A673 (cell line): Measurements from ENCODE around the gene P2RY12.

Experiments used
- EZH2 ChIP-seq: fragments of 200-600 bp; sonication (generic); IDR thresholded peaks from 2 replicates; pipeline ENCODE4 v1.6.1; 2017; ENCODE audit warnings: borderline replicate concordance, low read depth, mild to moderate bottlenecking, mixed read lengths, antibody characterized with exemption, low read length; ENCODE audit not compliant: poor library complexity, severe bottlenecking
- TF ChIP-seq, protein P1 (sequence below): fragments of 300-800, 200-600 bp; sonication (generic); conservative IDR thresholded peaks from 2 replicates; pipeline ENCODE4 v1.5.1; 2017; ENCODE audit warnings: low read depth, mild to moderate bottlenecking, antibody characterized with exemption, low read length, moderate library complexity, mixed read lengths

DNA sequence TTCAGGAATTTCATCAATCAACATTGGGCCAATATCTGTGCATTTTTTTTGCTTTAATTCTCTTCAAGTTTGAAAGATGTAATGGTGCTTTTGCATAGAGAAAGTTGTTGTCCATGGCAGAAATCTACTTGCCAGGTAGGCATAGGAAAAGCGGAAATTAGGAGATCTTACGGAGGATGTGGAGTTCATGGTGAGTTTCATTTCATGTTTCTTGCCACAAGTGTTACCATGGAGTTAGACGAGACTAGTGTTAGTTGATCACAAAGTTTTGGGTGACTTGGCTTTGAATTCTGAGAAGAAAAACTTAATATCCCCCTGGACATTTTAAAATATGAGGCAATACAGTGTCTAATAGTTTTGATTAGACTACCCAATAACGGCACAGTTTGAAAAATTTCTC, 54.2 kb downstream of the P2RY12 start:
- TF ChIP-seq, protein P1, sequence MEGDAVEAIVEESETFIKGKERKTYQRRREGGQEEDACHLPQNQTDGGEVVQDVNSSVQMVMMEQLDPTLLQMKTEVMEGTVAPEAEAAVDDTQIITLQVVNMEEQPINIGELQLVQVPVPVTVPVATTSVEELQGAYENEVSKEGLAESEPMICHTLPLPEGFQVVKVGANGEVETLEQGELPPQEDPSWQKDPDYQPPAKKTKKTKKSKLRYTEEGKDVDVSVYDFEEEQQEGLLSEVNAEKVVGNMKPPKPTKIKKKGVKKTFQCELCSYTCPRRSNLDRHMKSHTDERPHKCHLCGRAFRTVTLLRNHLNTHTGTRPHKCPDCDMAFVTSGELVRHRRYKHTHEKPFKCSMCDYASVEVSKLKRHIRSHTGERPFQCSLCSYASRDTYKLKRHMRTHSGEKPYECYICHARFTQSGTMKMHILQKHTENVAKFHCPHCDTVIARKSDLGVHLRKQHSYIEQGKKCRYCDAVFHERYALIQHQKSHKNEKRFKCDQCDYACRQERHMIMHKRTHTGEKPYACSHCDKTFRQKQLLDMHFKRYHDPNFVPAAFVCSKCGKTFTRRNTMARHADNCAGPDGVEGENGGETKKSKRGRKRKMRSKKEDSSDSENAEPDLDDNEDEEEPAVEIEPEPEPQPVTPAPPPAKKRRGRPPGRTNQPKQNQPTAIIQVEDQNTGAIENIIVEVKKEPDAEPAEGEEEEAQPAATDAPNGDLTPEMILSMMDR: no peak
- no peak for TF ChIP-seq EZH2
